GM21528 (cell line): ENCODE measurements around the gene GRM5.
"Not testable (repeated sequence)": the region's sequence is repeated elsewhere in the genome, so short reads cannot be mapped to it uniquely, and the experiment has no call there.

Experiments used
- ATAC-seq: cut with Tn5 transposase; IDR thresholded peaks from one replicate; pipeline ENCODE4 v1.9.1; 2021; ENCODE audit warnings: mild to moderate bottlenecking, moderate library complexity; ENCODE audit not compliant: unreplicated experiment, low FRiP score

The GRM5 gene

DNA sequence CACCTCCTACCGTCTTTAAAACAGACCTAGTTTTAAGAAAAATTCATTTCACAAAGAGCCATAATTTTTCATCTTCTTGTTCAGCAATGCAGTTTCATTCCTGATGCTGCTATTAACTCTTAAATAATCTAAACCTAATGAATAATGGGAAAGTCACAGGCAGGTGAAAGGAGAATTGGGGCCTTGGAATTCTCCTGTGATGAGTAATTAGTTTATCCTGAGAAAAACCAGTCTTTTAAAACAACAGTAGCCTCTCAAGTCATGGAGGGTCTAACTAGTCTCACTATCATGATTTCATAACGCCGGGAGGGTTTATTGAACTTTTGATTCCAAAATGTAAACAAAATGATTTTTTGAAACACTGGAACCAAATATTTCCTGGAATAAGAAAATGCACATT, 86.8 kb downstream of the GRM5 start:
- ATAC-seq = not testable (repeated sequence)

DNA sequence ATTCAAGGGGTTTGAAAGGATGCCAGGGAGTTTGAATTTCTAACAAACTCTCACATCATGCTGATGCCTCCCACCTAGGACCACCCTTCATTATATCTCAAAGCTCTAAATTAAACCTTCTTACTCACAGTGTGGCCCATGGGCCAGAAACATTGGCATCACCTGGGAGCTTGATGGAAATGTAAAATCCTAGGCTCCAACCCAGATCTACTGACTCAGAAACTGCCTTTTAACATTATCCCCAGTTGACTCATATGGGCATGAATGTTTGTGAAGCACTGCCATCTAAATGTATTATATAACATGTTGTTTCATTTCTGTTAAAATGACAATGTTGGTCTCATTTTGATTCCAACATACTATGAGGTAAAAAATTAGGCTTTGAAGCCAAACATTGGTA, 90.3 kb downstream of the GRM5 start:
- not testable (repeated sequence) for ATAC-seq

DNA sequence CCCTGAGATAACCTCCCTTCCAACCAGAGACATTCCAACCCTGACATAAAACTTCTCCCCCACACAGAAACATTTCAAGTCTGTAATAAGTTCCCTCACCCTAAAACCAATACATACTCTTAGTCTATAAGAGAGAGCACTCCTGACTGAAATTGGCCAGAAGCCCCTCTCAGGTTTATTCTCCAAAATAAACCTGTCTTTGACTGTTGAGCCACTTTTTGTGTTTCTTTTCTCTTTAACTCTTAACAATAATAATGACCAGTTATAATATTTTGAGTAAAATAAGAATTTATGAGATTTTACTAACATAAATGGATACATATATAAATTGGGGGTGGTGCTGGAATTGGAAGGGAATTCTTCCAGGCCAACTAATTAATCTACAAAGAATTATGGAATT, 93.6 kb downstream of the GRM5 start:
- ATAC-seq = no peak

DNA sequence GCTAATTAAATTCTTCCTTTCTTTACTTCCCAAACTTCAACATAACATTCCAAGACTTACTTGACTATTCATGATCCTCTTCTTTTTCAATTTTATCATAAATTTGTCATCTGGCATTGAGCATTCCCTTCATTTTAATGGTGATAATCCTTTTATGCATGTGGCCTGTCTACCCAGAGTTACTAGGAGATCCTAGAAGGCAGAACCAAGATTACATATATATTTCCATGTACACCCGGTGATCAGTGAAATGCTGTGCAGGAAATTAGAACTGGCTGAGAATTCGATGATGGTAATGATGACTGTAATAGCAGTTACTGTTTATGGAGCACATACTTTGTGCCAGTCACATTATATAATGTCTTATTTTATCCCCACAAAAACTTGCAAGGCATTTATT, 104.2 kb downstream of the GRM5 start:
- not testable (repeated sequence) for ATAC-seq

DNA sequence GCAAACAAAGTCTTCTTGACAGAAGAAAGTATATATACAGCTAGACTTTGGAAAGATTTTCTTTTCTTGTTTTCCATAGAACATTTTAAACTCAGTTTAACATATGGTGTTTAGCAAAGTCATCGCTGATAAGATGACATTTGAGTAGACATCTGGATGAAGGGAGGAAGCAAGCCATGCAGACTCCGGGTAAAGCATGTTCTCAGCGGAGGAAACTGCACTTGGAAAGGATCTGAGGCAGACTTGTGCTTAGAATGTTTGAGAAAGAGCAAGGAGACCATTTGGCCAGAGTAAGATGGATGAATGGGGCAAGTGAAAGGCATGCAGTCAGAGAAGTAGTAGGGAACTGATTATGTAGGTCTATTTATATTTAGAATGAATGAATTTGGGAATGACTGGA, 105.9 kb downstream of the GRM5 start:
- not testable (repeated sequence) for ATAC-seq

DNA sequence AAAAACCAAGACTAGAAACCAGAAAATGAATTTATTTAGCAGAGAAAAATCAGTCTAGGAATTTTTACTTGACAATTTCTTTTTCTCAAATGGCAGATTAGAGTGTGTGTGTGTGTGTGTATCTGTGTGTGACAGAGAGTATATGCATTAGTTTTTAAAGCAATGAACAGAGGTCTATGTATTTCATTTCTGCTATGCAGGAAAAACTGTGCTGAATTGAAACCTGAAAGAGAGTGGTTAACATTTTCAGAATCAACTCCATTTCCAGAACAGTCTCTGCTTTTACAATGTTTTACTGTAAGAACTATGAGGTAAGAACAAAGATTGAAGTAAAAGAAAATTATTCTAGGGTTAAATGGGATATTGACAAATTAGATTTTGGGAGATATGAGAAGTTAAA, 114.8 kb downstream of the GRM5 start:
- ATAC-seq = no peak

DNA sequence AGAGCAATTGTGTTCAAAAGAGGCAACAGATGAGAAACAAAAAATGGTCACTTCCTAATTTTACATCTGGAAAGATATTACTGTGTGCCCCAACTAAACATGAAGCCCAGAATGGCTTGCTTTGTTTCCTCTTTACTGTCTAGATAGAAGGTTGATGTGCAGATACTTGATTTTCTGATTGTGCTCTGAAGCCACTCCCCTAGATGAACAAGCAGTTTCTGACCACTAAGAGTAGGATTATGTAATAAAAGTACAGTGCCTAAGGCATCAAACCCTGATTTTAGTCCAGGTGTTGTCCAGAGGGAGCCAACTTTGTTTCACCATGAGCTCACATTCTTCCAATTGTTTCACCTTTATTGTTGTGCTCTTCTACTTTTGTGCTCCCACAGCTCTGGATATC, 116.9 kb downstream of the GRM5 start:
- not testable (repeated sequence) for ATAC-seq

DNA sequence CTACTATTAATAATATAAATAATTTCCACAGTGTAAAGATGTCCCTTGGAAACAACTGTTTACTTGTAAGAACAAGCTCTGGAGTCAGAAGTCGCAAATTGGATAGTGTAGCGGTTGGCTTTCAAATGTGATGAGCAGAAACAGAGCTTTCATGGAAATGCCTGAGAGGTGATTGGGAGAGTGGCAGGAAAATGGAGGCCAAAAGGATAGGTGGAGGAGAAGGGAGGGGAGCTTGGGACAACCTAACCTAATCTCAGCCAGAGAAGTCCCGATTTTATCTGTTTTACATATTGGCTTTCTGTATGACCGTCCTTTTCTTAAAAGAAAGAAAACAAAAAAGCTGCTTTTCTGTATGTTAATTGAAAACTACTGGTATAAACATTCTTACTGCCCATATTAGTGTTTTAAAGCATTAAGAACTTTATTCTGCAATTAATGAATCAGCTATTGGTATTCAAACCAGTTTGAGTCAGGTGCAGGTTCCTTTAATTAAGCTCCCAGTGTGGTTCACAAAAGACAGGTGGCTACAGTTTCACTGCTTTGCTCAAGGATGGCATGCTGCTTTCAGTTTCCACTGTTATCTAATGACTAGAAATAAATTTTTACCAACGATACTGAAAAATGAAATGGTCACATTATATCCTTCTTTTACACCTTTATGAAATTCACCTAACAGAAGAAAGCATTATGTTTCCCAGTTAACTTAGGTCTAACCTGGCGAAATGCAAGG, 117.8 kb downstream of the GRM5 start:
- ATAC-seq = peak; percentile 68

DNA sequence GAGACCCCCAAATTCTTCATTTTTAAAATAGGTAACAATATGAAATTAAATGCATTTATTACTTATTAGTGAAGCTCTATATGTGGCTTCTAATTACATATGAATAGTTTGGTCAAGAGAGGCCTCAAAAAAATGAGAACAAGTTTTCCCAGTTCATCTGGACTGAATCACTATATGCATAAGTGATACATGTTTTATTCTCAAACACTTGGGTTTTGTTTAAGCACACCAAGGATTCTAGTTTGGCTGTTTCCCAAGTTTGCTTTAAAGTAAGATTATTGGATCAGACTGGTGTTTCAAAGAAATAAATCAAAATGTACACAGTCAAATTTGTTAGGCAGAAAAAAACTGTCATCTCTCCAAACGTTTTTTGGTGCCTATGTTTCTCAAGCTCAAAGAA, 136.1 kb downstream of the GRM5 start:
- ATAC-seq = not testable (repeated sequence)

DNA sequence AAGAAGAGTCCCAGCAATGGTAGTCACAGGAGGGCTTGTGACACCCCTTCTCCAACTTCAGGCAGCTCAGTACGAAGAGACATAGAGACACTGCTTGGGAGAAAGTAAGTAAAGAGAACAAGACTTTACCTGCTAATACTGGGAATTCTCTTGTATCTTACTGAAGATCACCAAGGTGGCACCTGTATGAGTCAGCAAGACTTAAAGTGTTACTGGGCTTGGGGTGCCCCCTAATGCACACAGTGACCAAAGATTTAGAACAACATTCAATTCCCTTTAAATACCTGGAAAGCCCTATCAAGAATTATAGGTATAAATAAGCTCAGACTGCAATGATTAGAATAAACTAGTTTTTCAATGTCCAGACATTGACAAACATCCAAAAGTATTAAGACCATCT, 148.7 kb downstream of the GRM5 start:
- ATAC-seq = not testable (repeated sequence)

DNA sequence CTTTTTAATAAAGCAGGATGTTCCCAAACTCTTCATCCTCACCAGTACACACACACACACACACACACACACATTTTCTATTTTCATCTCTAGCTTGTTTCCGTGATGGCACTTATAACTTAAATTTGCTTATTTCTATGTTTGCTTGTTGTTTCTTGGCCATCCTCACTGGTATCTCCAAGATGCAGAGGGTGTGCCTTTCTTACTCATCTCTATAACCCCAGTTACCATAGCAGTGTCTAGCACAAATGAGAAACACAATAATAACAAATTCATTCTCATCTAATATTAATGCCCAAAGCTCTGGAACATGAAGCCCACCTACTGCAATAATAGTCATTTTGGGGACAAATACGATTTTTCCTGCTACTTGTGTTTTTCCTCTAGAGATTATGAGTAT, 156.3 kb downstream of the GRM5 start:
- ATAC-seq = no peak

DNA sequence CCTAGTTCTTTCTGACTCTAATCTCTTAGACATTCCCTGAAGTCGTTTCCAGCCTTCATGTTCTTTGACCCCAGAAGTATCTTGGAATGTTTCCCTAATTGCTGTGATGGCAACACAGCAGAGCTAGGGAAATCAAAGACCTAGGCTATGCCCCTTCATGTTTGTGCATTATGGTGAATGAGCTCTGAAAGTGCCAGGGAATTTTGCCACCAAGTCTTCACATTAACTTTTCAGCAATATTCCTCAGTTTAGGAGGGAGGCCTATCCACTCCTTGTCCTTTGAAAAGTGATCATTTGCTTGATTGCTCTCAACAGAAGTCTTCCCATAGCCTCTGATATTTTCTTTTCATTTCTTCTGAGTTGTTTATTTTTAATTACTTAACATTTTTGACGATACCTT, 164.3 kb downstream of the GRM5 start:
- not testable (repeated sequence) for ATAC-seq

DNA sequence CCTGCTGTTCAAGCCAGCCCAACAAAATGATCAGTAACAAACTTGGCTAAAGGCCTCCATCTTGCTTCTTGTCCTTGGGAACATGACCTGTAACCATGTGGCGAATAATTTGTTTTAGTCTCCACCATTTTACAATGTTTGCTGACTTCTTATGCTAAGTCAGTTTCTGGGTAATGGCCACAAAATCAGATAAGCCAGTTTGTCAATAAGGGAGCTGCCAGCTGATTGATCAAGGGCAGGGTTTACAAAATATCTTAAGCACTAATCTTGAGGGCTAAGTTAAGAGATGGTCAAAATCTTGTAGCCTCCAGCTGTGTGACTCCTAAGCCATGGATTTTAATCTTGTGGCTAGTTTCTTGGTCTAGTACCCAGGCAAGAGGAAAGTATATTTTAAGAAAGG, 176.9 kb downstream of the GRM5 start:
- ATAC-seq = not testable (repeated sequence)

DNA sequence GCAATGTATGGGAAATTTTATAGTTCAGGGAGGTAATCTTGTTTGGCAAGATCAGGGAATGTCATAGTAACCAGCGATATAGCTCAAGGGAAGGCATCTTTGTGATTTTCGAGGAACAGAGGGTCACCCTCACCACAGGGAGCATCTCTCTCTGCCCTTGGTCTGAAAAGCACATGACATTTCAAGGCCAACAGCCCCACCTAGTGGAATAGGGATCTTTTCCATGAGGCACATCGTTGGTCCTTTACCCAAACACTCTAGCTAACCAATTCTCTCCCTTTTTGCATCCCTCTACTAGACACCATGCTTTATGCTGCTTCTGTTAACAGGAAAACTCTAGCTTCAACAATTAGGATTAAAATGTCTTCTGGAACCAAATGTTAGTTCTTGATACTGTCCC, 179.0 kb downstream of the GRM5 start:
- no peak for ATAC-seq

DNA sequence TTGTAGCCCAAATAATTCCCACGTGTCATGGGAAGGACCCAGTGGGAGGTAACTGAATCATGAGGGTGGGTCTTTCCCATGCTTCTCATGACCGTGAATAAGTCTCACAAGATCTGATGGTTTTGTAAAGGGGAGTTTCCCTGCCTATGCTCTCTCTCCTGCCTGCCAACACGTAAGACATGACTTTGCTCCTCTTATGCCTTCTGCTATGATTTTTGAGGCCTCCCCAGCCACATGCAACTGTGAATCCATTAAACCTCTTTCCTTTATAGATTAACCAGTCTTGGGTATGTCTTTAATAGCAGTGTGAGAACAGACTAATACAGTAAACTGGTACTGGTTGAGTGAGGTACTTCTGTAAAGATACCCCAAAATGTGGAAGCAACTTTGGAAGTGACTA, 183.0 kb downstream of the GRM5 start:
- ATAC-seq = not testable (repeated sequence)

DNA sequence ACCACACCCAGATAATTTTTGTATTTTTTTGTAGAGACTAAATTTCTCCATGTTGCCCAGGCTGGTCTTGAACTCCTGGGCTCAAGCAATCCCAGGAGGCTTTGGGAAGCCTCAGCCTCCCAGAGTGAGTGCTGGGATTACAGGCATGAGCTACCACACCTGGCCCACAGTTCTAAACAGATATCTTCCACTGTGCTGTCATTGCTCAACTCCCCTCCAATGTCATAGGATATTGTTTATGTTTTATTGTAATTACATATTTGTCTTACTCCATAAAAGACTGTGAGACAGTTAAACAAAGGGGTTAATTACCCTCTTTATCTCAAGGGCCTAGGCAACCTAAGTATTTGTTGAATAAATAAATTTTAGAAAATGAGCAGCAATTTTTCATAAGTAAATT, 204.2 kb downstream of the GRM5 start:
- ATAC-seq = no peak

DNA sequence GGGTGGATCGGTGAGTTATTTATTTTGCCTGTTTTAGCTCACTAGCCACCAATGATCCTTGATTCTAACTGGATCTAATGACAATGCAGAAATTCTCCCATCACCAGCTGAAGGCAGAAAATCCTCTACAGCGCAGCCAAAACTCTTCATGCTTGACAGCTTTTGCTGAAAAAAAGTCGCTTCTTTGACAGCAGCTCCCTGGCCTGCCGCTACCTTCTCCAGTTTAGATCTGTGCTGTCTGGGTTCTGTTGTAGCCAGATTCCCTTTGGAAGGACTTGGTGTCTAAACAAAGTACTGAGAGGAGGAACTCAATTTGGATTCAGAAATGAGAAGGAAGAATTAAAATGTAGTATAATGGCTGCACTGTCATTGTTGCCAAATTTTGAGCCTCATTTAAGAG, 205.4 kb downstream of the GRM5 start:
- ATAC-seq = not testable (repeated sequence)

DNA sequence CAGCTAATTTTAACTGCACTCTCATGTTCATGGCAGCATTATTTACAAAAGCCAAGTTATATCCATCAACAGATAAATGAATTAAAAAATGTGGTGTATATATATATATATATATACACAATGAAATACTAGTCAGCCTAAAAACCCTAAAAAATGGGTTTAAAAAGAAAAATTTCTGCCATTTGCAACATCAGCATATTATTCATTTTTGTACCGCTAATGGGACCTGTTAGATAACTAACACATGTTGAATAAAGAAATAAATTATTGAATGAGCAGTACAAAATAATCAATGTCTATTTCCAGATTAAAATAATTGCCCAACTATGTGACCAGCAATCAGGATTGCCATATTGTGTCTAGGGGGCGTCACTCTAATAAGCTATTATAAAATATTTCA, 211.8 kb downstream of the GRM5 start:
- not testable (repeated sequence) for ATAC-seq

DNA sequence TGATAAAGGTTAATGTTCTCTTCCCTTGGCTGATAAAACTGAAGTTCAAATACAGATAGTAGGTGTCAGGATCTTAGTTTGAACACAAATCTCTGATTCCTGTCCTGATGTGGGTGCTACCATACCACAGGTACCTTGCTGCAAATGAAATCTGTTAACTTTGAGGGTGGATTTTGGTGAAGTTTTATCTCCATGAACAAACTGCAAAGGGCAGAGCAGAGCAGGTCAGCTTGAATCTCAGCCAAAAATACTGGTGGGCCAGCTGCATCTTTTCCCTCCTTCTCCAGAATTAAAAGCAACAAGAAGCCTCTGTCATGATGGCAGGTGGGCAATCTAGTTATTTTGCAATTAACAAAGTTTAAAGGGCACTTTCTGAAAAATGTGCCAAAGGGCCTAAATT, 214.2 kb downstream of the GRM5 start:
- not testable (repeated sequence) for ATAC-seq

DNA sequence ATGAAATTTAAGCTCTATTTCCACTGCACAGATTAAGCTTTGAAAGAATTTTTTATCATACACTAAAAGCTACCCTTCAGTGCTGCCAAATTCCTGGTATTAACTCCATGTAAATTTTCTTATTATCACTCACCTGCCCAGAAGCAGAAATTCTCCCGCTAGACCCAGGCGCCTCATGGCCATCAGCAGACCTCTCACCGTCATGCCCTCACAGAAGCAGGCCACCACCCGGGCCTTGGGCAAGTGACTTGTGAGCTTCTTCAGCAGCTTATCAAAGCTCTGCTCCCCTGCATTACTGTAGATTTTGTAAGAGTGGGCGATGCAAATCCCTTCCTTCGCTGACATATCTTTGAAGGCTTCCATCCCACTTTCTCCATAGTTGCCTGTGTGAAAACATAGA, 216.0 kb downstream of the GRM5 start:
- not testable (repeated sequence) for ATAC-seq

DNA sequence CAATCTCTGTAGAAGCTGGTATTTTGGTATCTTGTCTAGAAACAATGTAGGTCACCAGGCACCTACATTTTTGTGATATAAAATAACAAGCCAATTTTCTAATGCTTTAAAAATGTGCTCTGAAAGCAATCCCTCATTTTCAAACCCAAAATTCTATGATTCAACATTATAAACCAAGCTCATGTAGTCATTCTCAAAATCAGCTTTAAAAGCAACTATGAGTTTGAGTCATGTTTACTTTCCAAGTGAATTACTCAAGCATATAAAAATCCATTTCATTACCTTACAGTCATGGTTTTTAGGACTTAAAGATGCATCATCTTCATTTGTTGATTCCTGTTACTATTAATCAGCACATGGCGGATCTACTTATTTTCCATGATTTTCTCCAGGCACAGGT, 216.4 kb downstream of the GRM5 start:
- ATAC-seq = no peak

DNA sequence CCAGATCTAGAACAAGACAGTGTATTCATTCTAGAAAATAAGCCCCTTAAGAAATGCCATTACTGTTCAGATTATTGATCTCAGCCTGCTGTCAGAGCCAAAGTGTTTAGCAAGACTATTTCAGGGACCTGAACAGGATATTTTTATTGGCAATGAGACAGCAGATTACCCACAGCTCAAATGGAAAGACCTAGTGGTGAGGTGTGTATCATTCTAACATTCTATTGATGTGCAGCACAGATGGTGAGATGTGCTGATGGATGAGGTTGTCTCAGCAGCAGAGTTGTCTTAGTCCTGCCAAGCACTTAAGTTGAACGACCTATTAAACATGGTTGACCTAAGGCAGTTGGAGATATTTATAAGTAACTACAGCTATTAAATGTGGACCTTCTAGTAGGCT, 219.5 kb downstream of the GRM5 start:
- ATAC-seq = not testable (repeated sequence)

DNA sequence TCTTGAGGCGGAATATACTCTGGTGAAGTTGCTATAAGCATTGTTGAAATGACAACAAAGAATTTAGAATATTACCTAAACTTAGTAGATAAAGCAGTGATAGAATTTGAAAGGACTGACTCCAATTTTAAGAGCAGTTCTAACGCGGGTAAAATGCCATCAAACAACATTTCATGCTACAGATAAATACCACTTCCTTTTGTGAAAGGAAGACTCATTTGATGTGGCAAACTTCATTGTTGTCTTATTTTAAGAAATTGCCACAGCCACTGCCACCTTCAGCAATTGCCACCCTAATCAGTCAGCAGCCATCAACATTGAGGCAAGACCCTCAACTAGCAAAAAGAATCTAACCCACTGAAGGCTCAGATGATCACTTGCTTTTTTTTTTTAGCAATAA, 220.8 kb downstream of the GRM5 start:
- not testable (repeated sequence) for ATAC-seq
